Adipocyte (in vitro differentiated cells): ENCODE data around the gene MED9.
"Not testable (repeated sequence)": the region's sequence is repeated elsewhere in the genome, so short reads cannot be mapped to it uniquely, and the experiment has no call there.

ENCODE experiments used
- DNase-seq: peaks from one replicate; pipeline ENCODE4 v3.0.0-alpha.2; 2015; ENCODE audit warnings: low read depth
- H3K27me3 ChIP-seq: replicated peaks from 2 replicates; pipeline ENCODE4 v1.7.0; 2013; ENCODE audit warnings: mild to moderate bottlenecking, low read length, moderate library complexity; ENCODE audit not compliant: control insufficient read depth, insufficient read depth
- H3K36me3 ChIP-seq: 2 replicates; pipeline ENCODE4 v1.7.0; 2013; ENCODE audit warnings: low read length, mild to moderate bottlenecking, moderate library complexity; ENCODE audit not compliant: control insufficient read depth, insufficient read depth, severe bottlenecking
- H3K4me1 ChIP-seq: 2 replicates; pipeline ENCODE4 v1.7.0; 2013; ENCODE audit warnings: mild to moderate bottlenecking, low read length, moderate library complexity; ENCODE audit not compliant: control insufficient read depth, insufficient read depth
- H3K4me3 ChIP-seq: 2 replicates; pipeline ENCODE4 v1.7.0; 2013; ENCODE audit warnings: mild to moderate bottlenecking, low read length, moderate library complexity
- H3K9ac ChIP-seq: 2 replicates; pipeline ENCODE4 v1.7.0; 2013; ENCODE audit warnings: mild to moderate bottlenecking, low read length, moderate library complexity
- H3K9me3 ChIP-seq: 2 replicates; pipeline ENCODE4 v1.7.0; 2013; ENCODE audit warnings: mild to moderate bottlenecking, low read length, moderate library complexity; ENCODE audit not compliant: control insufficient read depth

Gene MED9

DNA sequence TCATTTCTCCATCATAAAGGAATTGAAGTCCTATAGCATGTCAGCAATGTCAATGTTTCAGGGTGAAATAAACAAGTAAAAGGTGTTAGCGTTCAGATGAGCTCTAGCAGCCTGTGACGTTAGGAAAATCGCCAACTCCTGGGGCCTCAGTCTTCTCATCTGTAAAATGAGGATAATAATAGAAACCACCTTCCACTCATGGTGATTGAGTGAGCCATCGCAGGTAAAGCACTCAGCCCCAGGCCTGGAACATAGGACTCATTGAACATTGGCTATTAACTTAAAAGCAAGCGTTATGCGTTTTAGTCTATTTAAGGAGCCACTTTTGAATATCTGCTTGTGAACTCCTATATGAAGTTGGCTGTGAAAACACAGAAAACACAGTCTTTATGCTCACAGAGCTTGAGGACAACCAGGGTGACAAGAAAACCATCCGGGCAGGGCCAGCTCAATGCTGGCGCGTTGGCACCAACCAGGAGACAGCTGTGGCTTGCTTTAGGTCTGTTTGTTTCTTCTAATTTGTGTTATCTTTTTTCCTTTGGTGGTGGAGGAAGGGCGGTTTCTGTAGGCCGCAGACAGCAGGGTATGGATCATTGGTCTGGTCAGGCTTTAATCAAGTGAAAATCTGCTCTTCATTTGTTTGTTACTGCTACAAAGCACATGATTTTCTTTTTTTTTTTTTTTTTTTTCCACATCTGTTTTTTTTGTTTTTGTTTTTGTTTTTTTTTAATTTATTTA lies 35.7 kb upstream of the MED9 start:
- H3K9ac ChIP-seq = no peak overlapping the region
- H3K27me3 ChIP-seq = no peaks in the 10 kb centered on the region
- H3K4me1 ChIP-seq = peaks cover 5% of the 10 kb centered on the region
- H3K4me3 ChIP-seq = no peak overlapping the region
- no peak for DNase-seq
- H3K9me3 ChIP-seq = peaks cover 4% of the 10 kb centered on the region
- H3K36me3 ChIP-seq = no peaks in the 10 kb centered on the region

- H3K27me3 ChIP-seq = no peaks in the 10 kb centered on the region
- no peaks in the 10 kb centered on the region for H3K36me3 ChIP-seq
- DNase-seq = peak; percentile 49
- no peak overlapping the region for H3K4me3 ChIP-seq
- peaks cover 7% of the 10 kb centered on the region for H3K4me1 ChIP-seq
- H3K9me3 ChIP-seq = peaks cover 4% of the 10 kb centered on the region
- H3K9ac ChIP-seq = no peak overlapping the region
Observed at GRCh38 chr17:17443173-17443572, 33.6 kb upstream of the MED9 start.

- Histone ChIP-seq H3K36me3 (no peaks in the 10 kb centered on the region), H3K4me3 (no peak overlapping the region), H3K9me3 (peaks cover 4% of the 10 kb centered on the region), H3K9ac (no peak overlapping the region), H3K27me3 (no peaks in the 10 kb centered on the region), H3K4me1 (peaks cover 7% of the 10 kb centered on the region)
- no peak for DNase-seq
Observed at GRCh38 chr17:17445296-17445924, 31.4 kb upstream of the MED9 start.

DNA sequence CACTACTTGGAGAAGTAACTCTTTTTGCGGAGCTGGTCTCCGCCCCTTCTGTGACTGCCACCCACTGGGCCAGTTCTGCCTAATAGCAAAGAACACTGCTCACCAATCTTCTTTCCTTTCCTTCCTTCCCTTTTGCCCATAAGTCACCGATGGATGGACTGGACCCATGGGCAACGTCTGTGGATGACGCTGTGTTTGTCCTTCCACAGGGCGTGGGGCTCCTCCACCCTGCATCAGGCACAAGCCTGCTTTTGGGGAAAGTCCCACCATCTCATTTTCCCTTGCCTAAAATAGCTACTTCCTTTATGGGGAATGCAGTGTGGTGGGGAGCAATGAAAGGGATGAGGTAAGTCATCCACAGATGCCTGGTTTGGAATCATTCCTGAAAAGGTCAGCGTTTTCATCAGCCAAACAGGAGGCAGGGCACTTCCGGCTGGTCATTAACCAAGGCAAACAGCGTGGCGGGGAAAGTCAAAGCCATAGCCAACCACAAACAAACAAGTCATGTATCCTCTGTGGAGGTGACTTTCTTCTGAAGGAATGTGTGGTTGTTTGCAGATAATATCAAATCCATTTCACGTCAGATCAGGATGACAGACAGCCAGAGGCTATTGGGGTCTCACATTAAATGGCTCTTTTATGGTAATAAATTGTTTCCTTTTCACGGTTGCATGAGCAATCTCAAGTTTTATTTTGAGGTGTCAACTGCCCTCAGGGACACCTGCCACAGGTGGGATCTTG lies 30.7 kb upstream of the MED9 start:
- DNase-seq = peak; percentile 70
- Histone ChIP-seq H3K4me3 (no peak overlapping the region), H3K4me1 (peaks cover 9% of the 10 kb centered on the region), H3K36me3 (no peaks in the 10 kb centered on the region), H3K9me3 (peaks cover 4% of the 10 kb centered on the region), H3K9ac (no peak overlapping the region), H3K27me3 (no peaks in the 10 kb centered on the region)

GRCh38 chr17:17446666-17447155 lies 30.1 kb upstream of the MED9 start:
- Histone ChIP-seq H3K9ac (no peak overlapping the region), H3K4me1 (peaks cover 11% of the 10 kb centered on the region), H3K4me3 (no peak overlapping the region), H3K27me3 (no peaks in the 10 kb centered on the region), H3K9me3 (peaks cover 4% of the 10 kb centered on the region), H3K36me3 (no peaks in the 10 kb centered on the region)
- no peak for DNase-seq

DNA sequence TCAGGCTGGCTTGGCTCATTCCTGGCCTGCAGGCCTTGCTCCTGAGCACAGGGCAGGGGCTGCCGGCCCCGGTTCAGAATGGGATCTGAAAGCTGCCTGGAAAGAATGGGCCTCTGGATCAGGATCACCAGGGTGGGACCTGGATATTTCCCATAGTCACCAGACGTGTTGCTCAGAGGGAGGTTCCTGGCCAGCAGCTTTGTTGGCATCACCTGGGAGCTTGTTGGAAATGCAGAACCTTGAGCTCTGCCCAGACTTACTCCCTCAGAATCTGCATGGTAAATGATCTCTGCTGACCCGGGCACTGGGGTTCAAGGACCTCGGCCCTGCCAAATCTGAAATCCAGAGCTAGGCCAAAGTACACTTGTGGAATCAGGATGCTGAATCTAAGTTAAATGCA lies 29.5 kb upstream of the MED9 start:
- no peak for DNase-seq

GRCh38 chr17:17448076-17448475 lies 28.7 kb upstream of the MED9 start:
- Histone ChIP-seq H3K36me3 (no peaks in the 10 kb centered on the region), H3K27me3 (peaks cover 2% of the 10 kb centered on the region), H3K4me1 (peaks cover 11% of the 10 kb centered on the region), H3K4me3 (no peak overlapping the region), H3K9ac (no peak overlapping the region), H3K9me3 (peaks cover 4% of the 10 kb centered on the region)
- no peak for DNase-seq

More for the DNA sequence above, 29.5 kb upstream of the MED9 start:
- no peak overlapping the region for H3K4me3 ChIP-seq
- H3K36me3 ChIP-seq = no peaks in the 10 kb centered on the region
- H3K9ac ChIP-seq = no peak overlapping the region
- H3K27me3 ChIP-seq = peaks cover 2% of the 10 kb centered on the region
- peaks cover 11% of the 10 kb centered on the region for H3K4me1 ChIP-seq
- peaks cover 4% of the 10 kb centered on the region for H3K9me3 ChIP-seq

DNA sequence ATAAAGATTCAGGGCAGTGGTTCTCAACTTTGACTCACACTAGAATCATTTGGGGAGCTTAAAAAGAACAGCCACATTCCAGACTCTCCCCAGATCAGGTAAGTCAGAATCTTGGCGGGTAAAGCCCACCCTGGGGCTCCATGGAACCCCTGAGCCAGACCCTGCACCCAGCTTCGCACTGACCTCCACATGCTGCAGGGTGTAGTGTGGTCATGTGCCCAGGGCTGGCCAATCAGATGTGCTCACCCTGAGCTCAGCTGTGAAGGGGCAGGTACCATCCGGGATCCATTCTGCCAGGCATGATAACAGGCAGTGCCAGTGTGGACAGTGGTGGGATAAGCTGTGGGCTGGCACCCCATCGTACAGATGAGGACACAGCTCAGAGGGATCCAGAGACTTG lies 28.1 kb upstream of the MED9 start:
- peaks cover 3% of the 10 kb centered on the region for H3K27me3 ChIP-seq
- H3K4me3 ChIP-seq = no peak overlapping the region
- H3K36me3 ChIP-seq = no peaks in the 10 kb centered on the region
- no peak overlapping the region for H3K9ac ChIP-seq
- DNase-seq = no peak
- H3K4me1 ChIP-seq = peaks cover 11% of the 10 kb centered on the region
- peaks cover 4% of the 10 kb centered on the region for H3K9me3 ChIP-seq

GRCh38 chr17:17453088-17453487 lies 23.7 kb upstream of the MED9 start:
- Histone ChIP-seq H3K9ac (no peak overlapping the region), H3K4me3 (no peak overlapping the region), H3K4me1 (peaks cover 4% of the 10 kb centered on the region), H3K27me3 (peaks cover 19% of the 10 kb centered on the region), H3K9me3 (no peaks in the 10 kb centered on the region), H3K36me3 (no peaks in the 10 kb centered on the region)
- DNase-seq = no peak

GRCh38 chr17:17454276-17454675 lies 22.5 kb upstream of the MED9 start:
- peaks cover 4% of the 10 kb centered on the region for H3K4me1 ChIP-seq
- no peak overlapping the region for H3K9ac ChIP-seq
- no peak overlapping the region for H3K4me3 ChIP-seq
- H3K27me3 ChIP-seq = peaks cover 19% of the 10 kb centered on the region
- H3K9me3 ChIP-seq = no peaks in the 10 kb centered on the region
- H3K36me3 ChIP-seq = no peaks in the 10 kb centered on the region
- no peak for DNase-seq

DNA sequence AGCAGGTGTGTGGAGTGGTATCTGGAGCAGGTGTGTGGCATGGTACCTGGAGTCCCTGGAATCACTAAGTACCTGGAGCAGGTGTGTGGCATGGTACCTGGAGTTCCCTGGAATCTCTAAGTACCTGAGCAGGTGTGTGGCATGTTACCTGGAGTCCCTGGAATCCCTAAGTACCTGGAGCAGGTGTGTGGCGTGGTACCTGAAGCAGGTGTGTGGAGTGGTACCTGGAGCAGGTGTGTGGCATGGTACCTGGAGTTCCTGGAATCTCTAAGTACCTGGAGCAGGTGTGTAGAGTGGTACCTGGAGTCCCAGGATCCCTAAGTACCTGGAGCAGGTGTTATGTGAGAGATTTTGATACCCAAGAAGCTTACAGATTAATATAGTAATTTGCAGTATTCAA lies 22.1 kb upstream of the MED9 start:
- not testable (repeated sequence) for H3K36me3 ChIP-seq, H3K4me1 ChIP-seq, H3K9me3 ChIP-seq, H3K4me3 ChIP-seq, DNase-seq, H3K9ac ChIP-seq
- peaks cover 19% of the 10 kb centered on the region for H3K27me3 ChIP-seq
